Dedifferentiated amniotic fluid mesenchymal stem cell (primary cell): ENCODE results near the gene DDAH1.
"Not testable (repeated sequence)": the region's sequence is repeated elsewhere in the genome, so short reads cannot be mapped to it uniquely, and the experiment has no call there.

Experiments
- DNase-seq: peaks from one replicate; pipeline ENCODE4 v3.0.0-alpha.2; 2016; ENCODE audit errors: extremely low spot score

Gene DDAH1

GRCh38 chr1:85465099-85465785 is at the start of gene DDAH1:
Gene DDAH1, minus strand, starts transcription at chr1:85465159. Its CDS starts 114 bp downstream, at chr1:85465045.
- peak; percentile 47 for DNase-seq

GRCh38 chr1:85513998-85514397 is 49.0 kb upstream of the DDAH1 start:
- DNase-seq = not testable (repeated sequence)

GRCh38 chr1:85504417-85504816 is 39.5 kb upstream of the DDAH1 start:
- no peak for DNase-seq

- DNase-seq = peak; percentile 76
These were observed 37.7 kb upstream of the DDAH1 start for GRCh38 chr1:85502625-85503083.

- DNase-seq = no peak
These were observed 37.2 kb upstream of the DDAH1 start for GRCh38 chr1:85502171-85502570.

GRCh38 chr1:85501355-85501898 is 36.5 kb upstream of the DDAH1 start:
- no peak for DNase-seq

- no peak for DNase-seq
These were observed 32.1 kb upstream of the DDAH1 start for GRCh38 chr1:85496941-85497582.

- no peak for DNase-seq
These were observed 30.6 kb upstream of the DDAH1 start for GRCh38 chr1:85495556-85495955.

- DNase-seq = no peak
These were observed 29.9 kb upstream of the DDAH1 start for GRCh38 chr1:85494904-85495266.

- no peak for DNase-seq
These were observed 29.3 kb upstream of the DDAH1 start for GRCh38 chr1:85494074-85494903.

- no peak for DNase-seq
These were observed 25.5 kb upstream of the DDAH1 start for GRCh38 chr1:85490270-85490985.

- no peak for DNase-seq
These were observed 23.2 kb upstream of the DDAH1 start for GRCh38 chr1:85488126-85488525.

- no peak for DNase-seq
These were observed 20.6 kb upstream of the DDAH1 start for GRCh38 chr1:85485516-85485915.

- no peak for DNase-seq
These were observed 19.8 kb upstream of the DDAH1 start for GRCh38 chr1:85484716-85485115.

- no peak for DNase-seq
These were observed 19.3 kb upstream of the DDAH1 start for GRCh38 chr1:85484264-85484663.

GRCh38 chr1:85481688-85482087 is 16.7 kb upstream of the DDAH1 start:
- DNase-seq = no peak

- DNase-seq = no peak
These were observed 15.6 kb upstream of the DDAH1 start for GRCh38 chr1:85480566-85480965.

GRCh38 chr1:85479491-85479890 is 14.5 kb upstream of the DDAH1 start:
- DNase-seq = no peak

- DNase-seq = no peak
These were observed 13.4 kb upstream of the DDAH1 start for GRCh38 chr1:85478366-85478765.

- DNase-seq = no peak
These were observed 10.1 kb upstream of the DDAH1 start for GRCh38 chr1:85475055-85475454.

- DNase-seq = no peak
These were observed 8.4 kb upstream of the DDAH1 start for GRCh38 chr1:85473390-85473789.

GRCh38 chr1:85471558-85471957 is 6.6 kb upstream of the DDAH1 start:
- DNase-seq = no peak
